HEK293 (cell line): ENCODE results near the gene ZNF782.

Experiments used
- CTCF ChIA-PET: fragments of 350-600 bp; formaldehyde crosslinking; extraction: SDS; loops from one replicate; lab custom pipeline; 2021; ENCODE audit warnings: antibody characterized with exemption; lab: Yijun Ruan, JAX
- POLR2A ChIA-PET: fragments of 300-600 bp; formaldehyde crosslinking; extraction: SDS; loops from one replicate; lab custom pipeline; 2020; ENCODE audit warnings: antibody characterized with exemption, inconsistent platforms; lab: Yijun Ruan, JAX
- H3K27ac ChIP-seq: fragments of 200-500 bp; sonication (Bioruptor generic); 2 replicates; pipeline ENCODE4 v1.5.1; 2014; ENCODE audit warnings: low read depth, low read length, control low read depth, inconsistent platforms; ENCODE audit errors: extremely low read depth
- H3K36me3 ChIP-seq, 2 experiments: fragments of 200-500 bp in 1 of 2; sonication (Bioruptor generic) in 1 of 2; 1 replicate in 1 of 2; 2 replicates in 1 of 2; pipeline ENCODE4 v1.5.1; 2014 to 2017; ENCODE audit warnings: inconsistent platforms in 2 of 2, low read length in 2 of 2; ENCODE audit not compliant: control insufficient read depth in 2 of 2, insufficient read depth in 1 of 2
- H3K4me1 ChIP-seq: fragments of 200-500 bp; sonication (Bioruptor generic); 2 replicates; pipeline ENCODE4 v1.5.1; 2014; ENCODE audit warnings: mild to moderate bottlenecking, low read length, inconsistent platforms; ENCODE audit not compliant: control insufficient read depth, insufficient read depth
- H3K4me3 ChIP-seq: 2 replicates; pipeline ENCODE4 v1.5.1; 2011; ENCODE audit warnings: low read depth, mild to moderate bottlenecking, control low read depth, low read length, moderate library complexity
- H3K9me3 ChIP-seq: fragments of 200-500 bp; sonication (Bioruptor generic); 2 replicates; pipeline ENCODE4 v1.5.1; 2014; ENCODE audit warnings: low read depth, low read length, inconsistent platforms; ENCODE audit not compliant: control insufficient read depth, insufficient read depth
- GLI2 ChIP-seq: fragments of 450-650 bp; formaldehyde crosslinking; IDR thresholded peaks from 2 replicates; pipeline ENCODE4; 2017; ENCODE audit warnings: missing biosample characterization, missing genetic modification characterization, low read depth, borderline replicate concordance
- OSR2 ChIP-seq: fragments of 450-650 bp; formaldehyde crosslinking; IDR thresholded peaks from 2 replicates; pipeline ENCODE4 v1.5.1; 2016; ENCODE audit warnings: missing biosample characterization, missing genetic modification characterization
- YY2 ChIP-seq: fragments of 450-650 bp; formaldehyde crosslinking; IDR thresholded peaks from 2 replicates; pipeline ENCODE4 v1.5.1; 2016; ENCODE audit warnings: missing biosample characterization, missing genetic modification characterization
- ZNF174 ChIP-seq: fragments of 450-650 bp; formaldehyde crosslinking; IDR thresholded peaks from 2 replicates; pipeline ENCODE4 v1.5.0; 2017; ENCODE audit warnings: missing biosample characterization, mild to moderate bottlenecking, missing genetic modification characterization
- ZNF211 ChIP-seq: fragments of 450-650 bp; formaldehyde crosslinking; IDR thresholded peaks from 2 replicates; pipeline ENCODE4 v1.5.1; 2016; ENCODE audit warnings: low read depth, missing biosample characterization, missing genetic modification characterization
- ZNF37A ChIP-seq: fragments of 450-650 bp; IDR thresholded peaks from 2 replicates; pipeline ENCODE4 v1.5.1; 2018; ENCODE audit warnings: missing biosample characterization, missing genetic modification characterization
- ZNF394 ChIP-seq: fragments of 450-650 bp; formaldehyde crosslinking; IDR thresholded peaks from 2 replicates; pipeline ENCODE4 v1.5.1; 2016; ENCODE audit warnings: missing biosample characterization, missing genetic modification characterization, mild to moderate bottlenecking, moderate library complexity, borderline replicate concordance
- ZNF544 ChIP-seq: fragments of 450-650 bp; formaldehyde crosslinking; IDR thresholded peaks from 2 replicates; pipeline ENCODE4 v1.5.0; 2017; ENCODE audit warnings: missing biosample characterization, missing genetic modification characterization
- ZNF610 ChIP-seq: fragments of 450-650 bp; formaldehyde crosslinking; IDR thresholded peaks from 2 replicates; pipeline ENCODE4 v1.5.1; 2016; ENCODE audit warnings: missing biosample characterization, missing genetic modification characterization, borderline replicate concordance
- ZNF776 ChIP-seq: fragments of 450-650 bp; formaldehyde crosslinking; IDR thresholded peaks from 2 replicates; pipeline ENCODE4 v1.5.0; 2017; ENCODE audit warnings: missing biosample characterization, missing genetic modification characterization, borderline replicate concordance
- TF ChIP-seq, protein P1 (sequence below): fragments of 450-650 bp; formaldehyde crosslinking; IDR thresholded peaks from 2 replicates; pipeline ENCODE4 v1.5.1; 2017; ENCODE audit warnings: missing biosample characterization, missing genetic modification characterization
- TF ChIP-seq, protein P2 (sequence below): fragments of 450-650 bp; formaldehyde crosslinking; IDR thresholded peaks from 2 replicates; pipeline ENCODE4 v1.5.1; 2016; ENCODE audit warnings: missing biosample characterization, missing genetic modification characterization
- TF ChIP-seq, protein P3 (sequence below): fragments of 450-650 bp; formaldehyde crosslinking; IDR thresholded peaks from 2 replicates; pipeline ENCODE4 v1.5.1; 2016; ENCODE audit warnings: missing biosample characterization, missing genetic modification characterization
- TF ChIP-seq, protein P4 (sequence below): fragments of 450-650 bp; formaldehyde crosslinking; IDR thresholded peaks from 2 replicates; pipeline ENCODE4 v1.5.1; 2016; ENCODE audit warnings: missing biosample characterization, missing genetic modification characterization, borderline replicate concordance
- TF ChIP-seq, protein P5 (sequence below): fragments of 450-650 bp; formaldehyde crosslinking; IDR thresholded peaks from 2 replicates; pipeline ENCODE4 v1.5.0; 2017; ENCODE audit warnings: missing biosample characterization, missing genetic modification characterization, borderline replicate concordance
- TF ChIP-seq, protein P6 (sequence below): IDR thresholded peaks from 2 replicates; pipeline ENCODE4 v1.6.1; 2011; ENCODE audit warnings: mild to moderate bottlenecking, low read depth, low read length, borderline replicate concordance

The ZNF782 gene

DNA sequence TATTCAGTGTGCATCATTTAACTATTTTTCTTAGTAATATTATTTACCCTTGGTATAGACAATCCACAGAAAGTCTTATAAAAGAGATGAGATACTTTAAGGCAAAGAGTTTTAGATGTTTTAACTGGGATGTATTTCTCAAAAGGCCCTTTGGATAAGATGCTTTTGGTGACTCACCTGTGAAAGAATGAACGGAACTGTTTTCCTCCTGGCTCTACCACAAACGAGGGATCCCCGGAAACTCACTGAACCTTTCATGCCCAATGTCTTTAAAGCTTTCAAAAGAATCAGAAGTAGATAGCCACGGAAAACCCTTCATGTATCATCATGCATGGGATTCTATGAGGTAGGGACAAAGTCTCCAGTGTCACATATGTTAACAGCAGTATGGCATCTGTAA, 1.6 kb downstream of the ZNF782 start:
- no peaks in the 10 kb centered on the region for H3K4me1 ChIP-seq
- H3K36me3 ChIP-seq: peaks cover 0 to 17% of the 10 kb centered on the region in 2 experiments; a peak in 1 of 3 replicates
- H3K4me3 ChIP-seq: no peak overlapping the region; the same call in 1 of the 2 replicates
- no peak overlapping the region for H3K27ac ChIP-seq
- ChIA-PET POLR2A (no interaction called here), CTCF (no interaction called here)
- no peaks in the 10 kb centered on the region for H3K9me3 ChIP-seq
- TF ChIP-seq, protein P1, sequence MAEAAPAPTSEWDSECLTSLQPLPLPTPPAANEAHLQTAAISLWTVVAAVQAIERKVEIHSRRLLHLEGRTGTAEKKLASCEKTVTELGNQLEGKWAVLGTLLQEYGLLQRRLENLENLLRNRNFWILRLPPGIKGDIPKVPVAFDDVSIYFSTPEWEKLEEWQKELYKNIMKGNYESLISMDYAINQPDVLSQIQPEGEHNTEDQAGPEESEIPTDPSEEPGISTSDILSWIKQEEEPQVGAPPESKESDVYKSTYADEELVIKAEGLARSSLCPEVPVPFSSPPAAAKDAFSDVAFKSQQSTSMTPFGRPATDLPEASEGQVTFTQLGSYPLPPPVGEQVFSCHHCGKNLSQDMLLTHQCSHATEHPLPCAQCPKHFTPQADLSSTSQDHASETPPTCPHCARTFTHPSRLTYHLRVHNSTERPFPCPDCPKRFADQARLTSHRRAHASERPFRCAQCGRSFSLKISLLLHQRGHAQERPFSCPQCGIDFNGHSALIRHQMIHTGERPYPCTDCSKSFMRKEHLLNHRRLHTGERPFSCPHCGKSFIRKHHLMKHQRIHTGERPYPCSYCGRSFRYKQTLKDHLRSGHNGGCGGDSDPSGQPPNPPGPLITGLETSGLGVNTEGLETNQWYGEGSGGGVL: no peak
- TF ChIP-seq, protein P2, sequence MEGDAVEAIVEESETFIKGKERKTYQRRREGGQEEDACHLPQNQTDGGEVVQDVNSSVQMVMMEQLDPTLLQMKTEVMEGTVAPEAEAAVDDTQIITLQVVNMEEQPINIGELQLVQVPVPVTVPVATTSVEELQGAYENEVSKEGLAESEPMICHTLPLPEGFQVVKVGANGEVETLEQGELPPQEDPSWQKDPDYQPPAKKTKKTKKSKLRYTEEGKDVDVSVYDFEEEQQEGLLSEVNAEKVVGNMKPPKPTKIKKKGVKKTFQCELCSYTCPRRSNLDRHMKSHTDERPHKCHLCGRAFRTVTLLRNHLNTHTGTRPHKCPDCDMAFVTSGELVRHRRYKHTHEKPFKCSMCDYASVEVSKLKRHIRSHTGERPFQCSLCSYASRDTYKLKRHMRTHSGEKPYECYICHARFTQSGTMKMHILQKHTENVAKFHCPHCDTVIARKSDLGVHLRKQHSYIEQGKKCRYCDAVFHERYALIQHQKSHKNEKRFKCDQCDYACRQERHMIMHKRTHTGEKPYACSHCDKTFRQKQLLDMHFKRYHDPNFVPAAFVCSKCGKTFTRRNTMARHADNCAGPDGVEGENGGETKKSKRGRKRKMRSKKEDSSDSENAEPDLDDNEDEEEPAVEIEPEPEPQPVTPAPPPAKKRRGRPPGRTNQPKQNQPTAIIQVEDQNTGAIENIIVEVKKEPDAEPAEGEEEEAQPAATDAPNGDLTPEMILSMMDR (tag by site-specific recombination): no peak
- TF ChIP-seq, protein P3, sequence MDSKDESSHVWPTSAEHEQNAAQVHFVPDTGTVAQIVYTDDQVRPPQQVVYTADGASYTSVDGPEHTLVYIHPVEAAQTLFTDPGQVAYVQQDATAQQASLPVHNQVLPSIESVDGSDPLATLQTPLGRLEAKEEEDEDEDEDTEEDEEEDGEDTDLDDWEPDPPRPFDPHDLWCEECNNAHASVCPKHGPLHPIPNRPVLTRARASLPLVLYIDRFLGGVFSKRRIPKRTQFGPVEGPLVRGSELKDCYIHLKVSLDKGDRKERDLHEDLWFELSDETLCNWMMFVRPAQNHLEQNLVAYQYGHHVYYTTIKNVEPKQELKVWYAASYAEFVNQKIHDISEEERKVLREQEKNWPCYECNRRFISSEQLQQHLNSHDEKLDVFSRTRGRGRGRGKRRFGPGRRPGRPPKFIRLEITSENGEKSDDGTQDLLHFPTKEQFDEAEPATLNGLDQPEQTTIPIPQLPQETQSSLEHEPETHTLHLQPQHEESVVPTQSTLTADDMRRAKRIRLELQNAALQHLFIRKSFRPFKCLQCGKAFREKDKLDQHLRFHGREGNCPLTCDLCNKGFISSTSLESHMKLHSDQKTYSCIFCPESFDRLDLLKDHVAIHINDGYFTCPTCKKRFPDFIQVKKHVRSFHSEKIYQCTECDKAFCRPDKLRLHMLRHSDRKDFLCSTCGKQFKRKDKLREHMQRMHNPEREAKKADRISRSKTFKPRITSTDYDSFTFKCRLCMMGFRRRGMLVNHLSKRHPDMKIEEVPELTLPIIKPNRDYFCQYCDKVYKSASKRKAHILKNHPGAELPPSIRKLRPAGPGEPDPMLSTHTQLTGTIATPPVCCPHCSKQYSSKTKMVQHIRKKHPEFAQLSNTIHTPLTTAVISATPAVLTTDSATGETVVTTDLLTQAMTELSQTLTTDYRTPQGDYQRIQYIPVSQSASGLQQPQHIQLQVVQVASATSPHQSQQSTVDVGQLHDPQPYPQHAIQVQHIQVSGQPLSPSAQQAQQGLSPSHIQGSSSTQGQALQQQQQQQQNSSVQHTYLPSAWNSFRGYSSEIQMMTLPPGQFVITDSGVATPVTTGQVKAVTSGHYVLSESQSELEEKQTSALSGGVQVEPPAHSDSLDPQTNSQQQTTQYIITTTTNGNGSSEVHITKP: no peak
- TF ChIP-seq ZNF174 (tag by site-specific recombination): no peak

DNA sequence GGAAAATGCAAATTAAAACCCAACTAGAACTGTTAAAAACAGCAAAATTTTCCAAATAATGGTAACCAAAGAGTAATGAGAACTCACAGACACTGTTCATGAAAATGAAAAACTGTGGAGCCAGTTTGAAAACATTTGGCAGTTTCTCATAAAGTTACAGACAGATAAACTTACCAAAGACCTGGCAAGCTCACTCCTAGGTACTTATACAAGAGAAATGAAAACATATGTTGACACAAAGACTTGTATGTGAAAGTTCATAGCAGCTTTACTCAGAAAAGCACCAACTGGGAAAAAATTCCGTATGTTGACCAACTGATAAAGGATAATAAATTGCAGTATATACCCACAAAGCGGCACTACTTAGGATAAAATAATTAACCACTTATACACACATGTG, 10.3 kb downstream of the ZNF782 start:
- Histone ChIP-seq H3K4me3 (no peak overlapping the region), H3K4me1 (no peaks in the 10 kb centered on the region), H3K9me3 (no peaks in the 10 kb centered on the region), H3K36me3 (peaks cover 0 to 26% of the 10 kb centered on the region in 2 experiments; a peak in 2 of 3 replicates), H3K27ac (no peak overlapping the region)
- ChIA-PET CTCF (no interaction called here), POLR2A (no interaction called here)
- TF ChIP-seq ZNF37A (tag by site-specific recombination) (no peak), GLI2 (no peak), ZNF394 (tag by site-specific recombination) (no peak), OSR2 (no peak), ZNF776 (no peak), YY2 (no peak), ZNF544 (tag by site-specific recombination) (no peak), ZNF610 (tag by site-specific recombination) (no peak), ZNF211 (tag by site-specific recombination) (no peak)
- TF ChIP-seq, protein P4, sequence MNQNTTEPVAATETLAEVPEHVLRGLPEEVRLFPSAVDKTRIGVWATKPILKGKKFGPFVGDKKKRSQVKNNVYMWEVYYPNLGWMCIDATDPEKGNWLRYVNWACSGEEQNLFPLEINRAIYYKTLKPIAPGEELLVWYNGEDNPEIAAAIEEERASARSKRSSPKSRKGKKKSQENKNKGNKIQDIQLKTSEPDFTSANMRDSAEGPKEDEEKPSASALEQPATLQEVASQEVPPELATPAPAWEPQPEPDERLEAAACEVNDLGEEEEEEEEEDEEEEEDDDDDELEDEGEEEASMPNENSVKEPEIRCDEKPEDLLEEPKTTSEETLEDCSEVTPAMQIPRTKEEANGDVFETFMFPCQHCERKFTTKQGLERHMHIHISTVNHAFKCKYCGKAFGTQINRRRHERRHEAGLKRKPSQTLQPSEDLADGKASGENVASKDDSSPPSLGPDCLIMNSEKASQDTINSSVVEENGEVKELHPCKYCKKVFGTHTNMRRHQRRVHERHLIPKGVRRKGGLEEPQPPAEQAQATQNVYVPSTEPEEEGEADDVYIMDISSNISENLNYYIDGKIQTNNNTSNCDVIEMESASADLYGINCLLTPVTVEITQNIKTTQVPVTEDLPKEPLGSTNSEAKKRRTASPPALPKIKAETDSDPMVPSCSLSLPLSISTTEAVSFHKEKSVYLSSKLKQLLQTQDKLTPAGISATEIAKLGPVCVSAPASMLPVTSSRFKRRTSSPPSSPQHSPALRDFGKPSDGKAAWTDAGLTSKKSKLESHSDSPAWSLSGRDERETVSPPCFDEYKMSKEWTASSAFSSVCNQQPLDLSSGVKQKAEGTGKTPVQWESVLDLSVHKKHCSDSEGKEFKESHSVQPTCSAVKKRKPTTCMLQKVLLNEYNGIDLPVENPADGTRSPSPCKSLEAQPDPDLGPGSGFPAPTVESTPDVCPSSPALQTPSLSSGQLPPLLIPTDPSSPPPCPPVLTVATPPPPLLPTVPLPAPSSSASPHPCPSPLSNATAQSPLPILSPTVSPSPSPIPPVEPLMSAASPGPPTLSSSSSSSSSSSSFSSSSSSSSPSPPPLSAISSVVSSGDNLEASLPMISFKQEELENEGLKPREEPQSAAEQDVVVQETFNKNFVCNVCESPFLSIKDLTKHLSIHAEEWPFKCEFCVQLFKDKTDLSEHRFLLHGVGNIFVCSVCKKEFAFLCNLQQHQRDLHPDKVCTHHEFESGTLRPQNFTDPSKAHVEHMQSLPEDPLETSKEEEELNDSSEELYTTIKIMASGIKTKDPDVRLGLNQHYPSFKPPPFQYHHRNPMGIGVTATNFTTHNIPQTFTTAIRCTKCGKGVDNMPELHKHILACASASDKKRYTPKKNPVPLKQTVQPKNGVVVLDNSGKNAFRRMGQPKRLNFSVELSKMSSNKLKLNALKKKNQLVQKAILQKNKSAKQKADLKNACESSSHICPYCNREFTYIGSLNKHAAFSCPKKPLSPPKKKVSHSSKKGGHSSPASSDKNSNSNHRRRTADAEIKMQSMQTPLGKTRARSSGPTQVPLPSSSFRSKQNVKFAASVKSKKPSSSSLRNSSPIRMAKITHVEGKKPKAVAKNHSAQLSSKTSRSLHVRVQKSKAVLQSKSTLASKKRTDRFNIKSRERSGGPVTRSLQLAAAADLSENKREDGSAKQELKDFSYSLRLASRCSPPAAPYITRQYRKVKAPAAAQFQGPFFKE (tag by site-specific recombination): no peak
- TF ChIP-seq, protein P5, sequence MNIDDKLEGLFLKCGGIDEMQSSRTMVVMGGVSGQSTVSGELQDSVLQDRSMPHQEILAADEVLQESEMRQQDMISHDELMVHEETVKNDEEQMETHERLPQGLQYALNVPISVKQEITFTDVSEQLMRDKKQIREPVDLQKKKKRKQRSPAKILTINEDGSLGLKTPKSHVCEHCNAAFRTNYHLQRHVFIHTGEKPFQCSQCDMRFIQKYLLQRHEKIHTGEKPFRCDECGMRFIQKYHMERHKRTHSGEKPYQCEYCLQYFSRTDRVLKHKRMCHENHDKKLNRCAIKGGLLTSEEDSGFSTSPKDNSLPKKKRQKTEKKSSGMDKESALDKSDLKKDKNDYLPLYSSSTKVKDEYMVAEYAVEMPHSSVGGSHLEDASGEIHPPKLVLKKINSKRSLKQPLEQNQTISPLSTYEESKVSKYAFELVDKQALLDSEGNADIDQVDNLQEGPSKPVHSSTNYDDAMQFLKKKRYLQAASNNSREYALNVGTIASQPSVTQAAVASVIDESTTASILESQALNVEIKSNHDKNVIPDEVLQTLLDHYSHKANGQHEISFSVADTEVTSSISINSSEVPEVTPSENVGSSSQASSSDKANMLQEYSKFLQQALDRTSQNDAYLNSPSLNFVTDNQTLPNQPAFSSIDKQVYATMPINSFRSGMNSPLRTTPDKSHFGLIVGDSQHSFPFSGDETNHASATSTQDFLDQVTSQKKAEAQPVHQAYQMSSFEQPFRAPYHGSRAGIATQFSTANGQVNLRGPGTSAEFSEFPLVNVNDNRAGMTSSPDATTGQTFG (tag by site-specific recombination): no peak
- TF ChIP-seq, protein P6, sequence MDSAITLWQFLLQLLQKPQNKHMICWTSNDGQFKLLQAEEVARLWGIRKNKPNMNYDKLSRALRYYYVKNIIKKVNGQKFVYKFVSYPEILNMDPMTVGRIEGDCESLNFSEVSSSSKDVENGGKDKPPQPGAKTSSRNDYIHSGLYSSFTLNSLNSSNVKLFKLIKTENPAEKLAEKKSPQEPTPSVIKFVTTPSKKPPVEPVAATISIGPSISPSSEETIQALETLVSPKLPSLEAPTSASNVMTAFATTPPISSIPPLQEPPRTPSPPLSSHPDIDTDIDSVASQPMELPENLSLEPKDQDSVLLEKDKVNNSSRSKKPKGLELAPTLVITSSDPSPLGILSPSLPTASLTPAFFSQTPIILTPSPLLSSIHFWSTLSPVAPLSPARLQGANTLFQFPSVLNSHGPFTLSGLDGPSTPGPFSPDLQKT: no peak
